HG03342 (cell line): ENCODE measurements around the gene RPP21.

Experiments used
- ATAC-seq: cut with Tn5 transposase; IDR thresholded peaks from one replicate; pipeline ENCODE4 v1.9.1; 2021; ENCODE audit warnings: mild to moderate bottlenecking, moderate library complexity; ENCODE audit not compliant: unreplicated experiment

RPP21 gene

DNA sequence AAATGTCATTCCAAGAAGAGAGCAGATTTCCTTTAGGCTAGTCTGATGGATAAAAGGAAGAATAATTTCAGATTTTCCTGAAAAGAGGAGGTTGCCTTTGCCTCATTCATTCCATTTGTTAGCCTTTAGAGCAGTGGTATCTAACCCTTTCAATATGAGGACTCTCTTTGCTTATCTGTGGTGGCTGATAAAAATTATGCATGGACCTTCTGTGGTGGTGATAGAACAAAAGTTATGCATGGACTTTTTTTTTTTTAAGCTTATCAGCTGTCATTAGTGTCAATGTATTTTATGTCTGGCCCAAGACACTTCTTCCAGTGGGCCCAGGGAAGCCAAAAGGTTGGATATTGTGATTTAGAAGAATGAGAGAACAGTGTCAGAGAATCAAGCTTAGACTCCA lies 16.6 kb upstream of the RPP21 start:
- no peak for ATAC-seq

DNA sequence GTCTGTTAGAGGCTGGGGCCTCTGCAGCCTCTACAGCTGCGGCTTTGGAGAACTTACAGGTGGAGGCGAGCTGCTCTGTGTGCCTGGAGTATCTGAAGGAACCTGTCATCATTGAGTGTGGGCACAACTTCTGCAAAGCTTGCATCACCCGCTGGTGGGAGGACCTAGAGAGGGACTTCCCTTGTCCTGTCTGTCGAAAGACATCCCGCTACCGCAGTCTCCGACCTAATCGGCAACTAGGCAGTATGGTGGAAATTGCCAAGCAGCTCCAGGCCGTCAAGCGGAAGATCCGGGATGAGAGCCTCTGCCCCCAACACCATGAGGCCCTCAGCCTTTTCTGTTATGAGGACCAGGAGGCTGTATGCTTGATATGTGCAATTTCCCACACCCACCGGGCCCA lies 15.6 kb upstream of the RPP21 start:
- no peak for ATAC-seq

DNA sequence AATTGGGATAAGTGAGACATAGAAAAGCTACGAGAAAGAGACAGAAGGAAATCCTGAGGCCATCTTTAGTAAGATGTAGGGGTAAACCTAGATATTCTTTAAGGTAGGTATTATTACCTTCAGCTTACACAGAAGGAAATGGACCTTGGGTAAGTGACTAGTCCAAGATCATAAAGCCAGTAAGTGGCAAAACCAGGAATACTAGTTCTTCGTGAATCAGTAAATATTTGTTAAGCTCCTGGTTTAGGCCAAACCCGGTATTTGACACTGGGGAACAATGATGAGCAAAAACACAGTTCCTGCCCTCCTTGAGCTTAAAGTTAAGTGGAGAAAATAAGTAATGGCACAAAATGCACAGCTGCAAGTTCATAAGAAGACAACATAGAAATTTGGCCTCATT lies 13.0 kb upstream of the RPP21 start:
- no peak for ATAC-seq

DNA sequence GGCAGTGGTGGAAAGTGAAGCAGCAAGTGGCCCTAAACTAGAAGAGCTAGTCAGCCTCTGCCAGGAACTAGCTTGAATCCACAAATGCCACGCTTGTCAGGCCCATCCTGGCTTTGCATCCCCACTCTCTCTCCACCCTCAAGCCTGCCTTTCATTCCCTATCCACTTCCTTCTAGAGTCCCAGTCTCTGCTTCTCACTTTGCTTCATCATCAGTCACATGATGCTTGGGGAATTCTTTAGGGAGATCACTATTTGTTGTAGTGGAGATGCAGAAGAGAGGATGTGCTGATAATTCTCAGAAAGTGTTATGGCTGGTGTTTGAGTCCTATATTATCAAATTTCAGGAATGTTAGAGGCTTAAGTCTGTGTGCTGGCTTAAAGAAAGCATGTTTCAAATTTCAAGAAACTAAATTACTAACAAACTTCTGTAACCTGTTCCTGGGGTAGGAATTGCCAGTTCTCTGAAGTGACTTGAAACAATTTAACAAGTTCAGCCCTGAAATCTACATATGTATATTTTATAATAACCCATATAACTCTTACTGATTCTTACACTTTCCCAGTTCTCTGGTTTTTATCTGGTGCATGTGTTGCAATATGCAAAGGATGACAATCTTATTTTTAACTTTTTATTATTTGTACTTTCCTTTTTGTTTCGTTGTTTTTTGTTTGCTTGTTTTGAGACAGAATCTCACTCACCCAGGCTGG lies 10.7 kb upstream of the RPP21 start:
- no peak for ATAC-seq

DNA sequence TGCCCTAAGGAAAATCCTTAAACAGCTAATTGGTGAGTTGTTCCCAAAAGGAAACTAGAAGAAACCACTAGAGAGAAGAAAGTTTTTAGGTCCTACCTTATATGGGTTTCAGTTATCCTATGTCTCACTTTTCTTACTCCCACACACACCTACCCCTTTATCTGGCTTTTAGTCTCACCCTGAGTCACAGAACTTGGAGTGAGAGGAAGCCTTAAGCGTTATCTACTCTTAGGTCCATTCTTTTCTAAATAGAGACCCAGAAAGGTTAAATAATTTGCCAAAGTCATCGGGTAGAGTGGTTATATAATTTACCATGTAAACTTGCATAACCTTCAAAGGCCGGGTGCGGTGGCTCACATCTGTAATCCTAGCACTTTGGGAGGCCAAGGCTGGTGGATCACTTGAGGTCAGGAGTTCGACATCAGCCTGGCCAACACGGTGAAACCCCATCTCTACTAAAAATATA lies 4.3 kb upstream of the RPP21 start:
- ATAC-seq: no peak

DNA sequence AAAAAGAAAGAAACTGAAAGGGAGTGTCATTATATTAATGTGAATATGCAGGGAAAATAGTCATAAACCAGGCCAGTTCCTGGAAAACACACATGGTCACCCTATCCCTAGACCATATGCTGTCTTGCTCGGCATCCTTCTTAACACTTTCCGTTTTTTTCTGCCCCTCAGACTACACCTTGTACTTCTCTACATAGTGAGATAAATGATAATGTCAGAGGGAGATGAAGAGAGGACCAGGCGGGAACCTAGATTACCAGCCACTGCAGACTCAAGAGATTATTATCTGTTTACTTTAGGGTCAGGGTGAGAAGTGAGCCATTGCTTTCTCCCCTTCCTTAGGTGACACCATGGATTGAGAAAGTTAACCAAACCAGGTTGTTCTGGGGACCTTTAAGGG lies 3.7 kb upstream of the RPP21 start:
- no peak for ATAC-seq

DNA sequence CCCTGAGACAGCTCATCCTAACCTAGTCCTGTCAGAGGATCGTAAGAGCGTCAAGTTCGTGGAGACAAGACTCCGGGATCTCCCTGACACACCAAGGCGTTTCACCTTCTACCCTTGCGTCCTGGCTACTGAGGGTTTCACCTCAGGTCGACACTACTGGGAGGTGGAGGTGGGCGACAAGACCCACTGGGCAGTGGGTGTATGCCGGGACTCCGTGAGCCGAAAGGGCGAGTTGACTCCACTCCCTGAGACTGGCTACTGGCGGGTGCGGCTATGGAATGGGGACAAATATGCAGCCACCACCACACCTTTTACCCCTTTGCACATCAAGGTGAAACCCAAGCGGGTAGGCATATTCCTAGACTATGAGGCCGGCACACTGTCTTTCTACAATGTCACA lies 3.2 kb upstream of the RPP21 start:
- ATAC-seq: no peak

DNA sequence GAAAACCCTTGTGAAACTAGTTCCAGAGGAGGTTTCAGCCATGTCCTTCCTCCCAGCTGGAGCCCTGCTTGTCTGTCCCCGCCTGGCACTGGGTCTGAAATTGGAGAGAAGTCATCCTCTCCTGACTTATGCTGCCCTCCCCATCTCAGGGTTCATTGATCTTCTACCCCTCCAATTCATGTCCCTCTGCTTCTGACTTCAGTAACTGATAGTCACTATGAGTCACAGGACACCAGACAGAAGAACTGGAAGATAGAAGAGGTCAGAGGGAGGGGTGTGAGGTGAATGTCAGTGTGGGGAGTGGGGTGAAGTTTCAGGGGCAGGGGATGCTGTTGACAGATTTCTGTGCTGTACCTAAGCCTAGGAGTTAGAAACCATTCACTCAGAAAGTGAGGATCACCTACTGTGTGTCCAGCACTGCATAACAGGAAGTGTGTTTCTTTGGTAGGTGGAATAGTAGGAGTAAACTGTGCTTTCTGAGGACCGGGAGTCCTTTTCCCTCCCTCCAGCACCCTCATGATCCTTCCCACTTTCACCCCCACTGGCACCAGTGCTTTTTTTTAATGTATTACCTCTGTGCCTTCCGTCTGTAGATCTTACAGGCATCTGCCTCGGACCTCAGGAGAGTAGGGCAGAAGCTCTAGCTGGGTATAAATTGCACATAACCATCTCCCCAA lies 627 bp upstream of the RPP21 start:
- no peak for ATAC-seq

DNA sequence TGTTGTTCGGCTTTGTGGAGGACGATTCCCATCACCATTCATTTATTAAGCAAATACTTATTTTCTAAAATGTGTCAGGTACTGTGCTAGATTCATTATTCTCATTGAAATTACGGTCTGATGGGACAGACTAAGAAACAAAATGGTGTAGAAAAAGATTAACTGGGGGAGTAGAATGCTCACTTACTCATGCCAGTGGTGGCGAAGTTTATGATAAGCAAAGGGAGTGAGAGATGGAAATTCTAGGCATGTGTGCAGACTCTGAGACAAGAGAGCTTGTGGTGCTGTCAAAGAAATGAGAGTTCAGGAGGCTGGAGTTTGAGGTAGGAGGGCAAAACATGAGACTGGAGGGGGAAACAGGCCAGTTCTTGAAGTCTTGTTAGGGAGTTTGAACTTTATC lies 896 bp downstream of the RPP21 start:
- ATAC-seq: no peak

DNA sequence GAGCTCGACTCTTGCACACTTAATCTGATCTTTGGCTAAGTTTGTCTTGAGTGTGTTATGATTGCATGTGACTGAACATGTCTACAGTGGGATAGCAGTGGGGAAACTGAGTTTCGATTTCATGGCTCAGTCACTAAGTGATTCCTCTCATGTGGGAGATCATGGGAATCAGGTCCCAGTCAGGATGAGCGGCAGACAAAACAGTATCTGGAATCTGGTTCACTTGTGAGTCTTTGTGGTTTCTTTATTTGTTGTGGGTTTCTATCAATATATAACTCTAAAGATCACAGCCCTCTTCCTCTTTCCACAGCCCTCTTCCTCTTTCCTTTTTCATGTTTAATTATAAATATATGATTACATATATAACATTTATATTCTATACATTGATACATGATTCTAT lies 4.0 kb downstream of the RPP21 start:
- ATAC-seq: no peak

DNA sequence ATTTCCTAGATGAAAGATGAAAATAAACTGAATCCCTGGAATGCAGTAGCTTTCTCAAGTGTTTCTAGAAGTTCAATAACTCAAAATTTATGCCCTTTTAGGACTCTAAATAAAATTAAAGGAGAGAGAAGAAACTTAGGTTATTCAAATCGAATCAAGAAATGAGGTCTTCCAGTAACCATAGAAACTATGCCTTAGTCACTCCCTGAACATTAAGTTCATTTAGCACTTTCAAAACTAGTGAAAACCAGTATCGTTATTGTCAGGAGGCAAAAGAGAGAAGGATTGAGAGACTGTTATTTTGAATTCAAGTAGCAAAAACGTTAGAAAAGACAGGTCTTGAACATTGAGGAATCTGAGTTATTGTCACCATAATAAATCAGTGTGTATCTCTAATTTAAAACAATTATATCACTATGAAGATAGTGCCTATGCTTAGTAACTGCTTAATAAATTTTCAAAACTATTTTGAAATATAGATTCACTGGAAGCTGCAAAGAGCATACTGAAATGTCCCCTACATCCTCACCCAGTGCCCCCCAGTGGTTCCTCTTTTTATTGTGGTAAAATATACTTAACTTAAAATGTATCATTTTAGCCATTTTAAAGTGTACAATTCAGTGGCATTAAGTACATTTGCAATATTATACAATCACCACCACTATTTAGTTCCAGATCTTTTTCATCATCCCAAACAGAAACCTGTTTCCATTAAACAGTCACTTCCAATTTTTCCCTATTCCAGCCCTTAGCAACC lies 4.6 kb downstream of the RPP21 start:
- ATAC-seq: no peak

DNA sequence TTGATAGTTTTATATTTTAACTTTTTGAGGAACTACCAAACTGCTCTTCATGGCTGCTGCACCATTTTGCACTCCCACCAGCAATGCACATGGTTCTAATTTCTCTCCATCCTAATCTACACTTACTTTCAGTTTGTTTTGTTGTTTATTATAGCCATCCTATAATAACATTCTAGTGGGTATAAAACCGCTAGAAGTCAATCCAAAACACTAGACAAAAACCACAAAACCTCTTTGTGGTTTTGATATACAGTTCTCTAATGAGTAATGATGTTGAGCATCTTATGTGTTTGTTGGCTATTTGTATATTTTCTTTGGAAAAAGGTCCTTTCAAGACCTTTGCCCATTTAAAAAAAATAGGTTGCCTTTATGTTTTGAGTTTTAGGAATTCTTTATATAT lies 5.6 kb downstream of the RPP21 start:
- no peak for ATAC-seq

DNA sequence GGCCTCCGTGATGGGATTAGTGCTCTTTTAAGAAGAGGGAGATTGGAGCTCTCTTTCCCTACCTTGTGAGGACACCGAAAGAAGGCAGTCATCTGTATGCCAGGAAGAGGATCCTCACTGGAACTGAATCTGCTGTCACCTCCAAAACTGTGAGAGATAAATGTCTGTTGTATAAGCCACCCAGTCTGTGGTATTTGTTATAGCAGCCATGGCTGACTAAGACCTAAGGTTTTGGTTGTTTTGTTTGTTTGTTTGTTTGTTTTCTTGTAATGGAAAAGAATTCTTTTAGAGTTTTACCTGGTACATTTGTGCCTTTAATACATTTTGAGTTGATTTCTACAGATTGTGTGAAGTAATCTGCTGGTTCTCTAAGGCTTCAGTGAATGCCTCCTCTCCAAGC lies 7.6 kb downstream of the RPP21 start:
- ATAC-seq: no peak

DNA sequence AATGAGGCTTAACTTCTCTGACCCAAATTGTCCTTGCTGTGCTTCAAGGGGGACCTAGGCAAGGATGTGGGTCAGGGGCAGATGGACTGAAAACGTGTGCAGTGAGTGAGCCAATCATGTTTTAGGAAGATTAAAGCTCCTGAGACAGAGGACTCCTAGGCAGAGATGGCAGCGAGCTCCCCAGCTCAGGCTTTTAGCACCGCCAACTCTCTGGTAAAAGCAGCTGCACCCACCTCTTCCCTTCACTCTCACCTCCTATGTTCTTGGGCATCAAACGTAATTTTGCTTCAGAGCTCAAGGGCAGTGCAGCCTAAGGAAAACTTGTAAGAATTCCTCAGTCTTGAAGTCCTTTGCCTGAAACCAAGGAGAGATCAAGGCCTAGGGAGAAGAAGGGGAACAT lies 10.3 kb downstream of the RPP21 start:
- ATAC-seq: no peak

DNA sequence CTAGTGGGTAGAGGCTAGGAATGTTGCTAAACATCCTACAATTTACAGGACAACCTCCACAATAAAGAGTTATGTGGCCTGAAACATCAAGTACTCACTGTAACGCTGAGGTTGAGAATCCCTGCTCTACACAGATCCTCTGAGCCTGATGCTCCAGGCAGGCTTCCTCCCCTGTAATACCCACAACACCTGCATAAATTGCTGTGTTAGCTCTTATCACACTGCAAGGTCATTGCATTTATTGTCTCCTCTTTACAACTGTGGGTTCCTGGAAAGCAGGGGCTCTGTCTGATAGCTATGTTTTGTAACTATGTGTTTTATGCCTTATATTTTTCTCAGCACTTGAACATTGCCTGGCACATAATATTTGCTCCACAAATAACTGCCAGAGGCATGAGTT lies 11.6 kb downstream of the RPP21 start:
- ATAC-seq: no peak

DNA sequence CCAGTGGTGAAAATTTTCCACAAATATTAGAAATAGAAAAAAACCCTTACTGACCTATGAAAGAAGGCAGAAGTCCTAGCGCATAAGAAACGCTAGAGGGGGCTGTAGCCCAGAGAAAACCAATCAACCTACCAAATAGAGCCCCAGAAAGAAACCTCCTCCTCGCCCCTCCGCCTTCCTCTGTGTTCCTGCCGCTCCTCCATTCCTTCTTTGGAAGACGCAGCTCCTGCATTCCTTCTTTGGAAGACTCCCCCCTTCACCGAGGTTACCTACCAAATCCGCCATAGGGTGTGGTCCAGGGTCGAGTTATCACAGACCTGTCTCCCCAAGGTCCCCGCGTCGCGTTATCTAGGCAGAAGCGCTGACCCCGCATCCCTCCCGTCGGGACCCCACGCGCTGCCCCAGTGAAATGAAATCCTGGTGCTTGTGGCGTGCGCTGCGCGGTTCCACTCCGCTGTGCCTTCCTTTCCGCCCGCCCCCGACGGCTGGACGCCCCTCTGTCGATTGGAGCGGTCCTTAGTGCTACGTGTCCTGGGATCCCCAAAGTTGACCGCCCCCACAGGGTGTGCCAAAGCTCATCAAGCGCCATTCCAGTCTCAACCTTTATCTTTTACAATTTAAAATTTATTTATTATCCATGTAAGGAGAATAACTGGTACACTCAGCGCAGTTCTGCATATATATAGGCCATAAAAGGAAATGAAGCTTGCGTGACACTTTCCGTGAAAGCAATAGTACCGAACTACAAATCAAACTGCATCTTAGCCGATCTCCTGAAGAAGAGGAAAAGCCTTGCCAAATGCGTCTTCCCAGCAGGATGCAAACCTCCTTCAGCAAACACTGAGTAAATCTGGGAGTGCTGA lies 13.0 kb downstream of the RPP21 start:
- ATAC-seq: no peak

DNA sequence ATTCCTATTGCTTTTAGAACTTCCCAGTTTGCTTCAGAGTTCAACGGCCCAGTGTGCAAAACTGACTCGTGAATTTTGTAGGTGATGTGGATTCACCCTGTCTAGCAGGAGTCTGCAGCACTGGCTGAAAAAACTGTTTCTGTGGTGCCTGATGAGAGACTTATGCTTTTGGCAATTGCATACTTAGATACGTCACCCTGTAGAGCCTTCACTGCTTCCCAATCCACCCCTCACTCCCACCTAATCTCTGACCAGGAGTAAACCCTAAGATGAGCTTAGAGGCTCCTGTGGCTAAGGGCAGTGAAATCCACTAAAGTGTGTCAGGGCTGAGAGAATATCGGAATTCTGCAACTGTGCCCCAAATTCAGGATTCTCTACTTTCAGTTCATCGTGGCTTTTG lies 14.3 kb downstream of the RPP21 start:
- ATAC-seq: no peak

DNA sequence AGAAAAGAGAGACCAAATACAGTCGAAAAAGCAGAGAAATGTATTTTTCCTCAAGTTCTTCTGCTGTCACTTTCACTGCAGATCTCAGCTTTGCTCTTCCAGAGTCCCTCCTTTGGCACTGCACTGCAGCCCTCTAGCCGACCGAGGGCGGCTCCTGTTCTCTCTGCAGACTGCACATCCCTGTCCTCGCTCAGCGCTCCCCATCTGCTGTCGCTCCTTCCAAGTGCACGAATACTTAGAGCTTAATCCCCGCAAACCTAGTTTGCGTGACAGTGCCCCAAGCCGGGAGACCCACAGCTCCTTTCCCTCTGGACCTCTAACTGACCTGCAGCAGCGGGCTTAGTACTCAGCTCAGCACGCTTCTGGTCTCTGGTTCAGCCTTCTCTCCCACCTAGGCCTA lies 15.2 kb downstream of the RPP21 start:
- no peak for ATAC-seq

DNA sequence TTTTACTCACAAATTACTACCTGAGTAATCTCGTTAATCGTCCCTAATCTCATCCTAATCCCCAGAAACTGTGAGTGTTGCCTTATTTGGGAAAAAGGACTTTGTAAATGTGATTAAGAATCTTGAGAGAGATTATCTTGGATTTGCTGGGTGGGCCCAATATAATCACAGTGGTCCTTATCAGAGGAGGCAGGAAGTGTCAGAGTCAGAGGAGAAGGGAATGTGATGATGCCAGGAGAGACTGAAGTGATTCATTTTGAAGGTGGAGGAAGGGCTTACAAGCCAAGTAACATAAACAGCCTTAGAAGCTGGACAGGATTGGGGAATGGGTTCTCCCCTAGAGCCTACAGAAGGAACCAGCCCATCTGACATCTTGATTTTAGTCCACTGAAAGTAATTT lies 16.7 kb downstream of the RPP21 start:
- no peak for ATAC-seq

DNA sequence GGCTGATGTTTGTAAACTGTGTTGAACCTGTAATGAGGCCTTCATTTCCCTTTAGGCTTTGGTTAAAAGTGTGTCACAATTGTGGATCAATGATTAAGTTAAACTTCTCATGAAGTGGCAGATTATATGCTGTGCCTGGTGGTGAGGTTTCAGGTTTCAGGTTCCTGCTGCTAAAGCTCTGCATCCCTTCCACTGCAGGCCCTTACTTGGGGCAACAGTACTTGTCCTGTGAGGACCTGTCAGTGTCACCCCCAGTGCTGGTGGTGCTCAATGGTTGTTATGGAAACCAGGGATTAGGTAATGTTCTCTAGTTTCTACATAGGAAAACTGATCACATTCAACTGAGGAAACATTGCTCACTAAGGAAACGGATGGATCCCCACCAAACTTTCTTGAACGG lies 18.5 kb downstream of the RPP21 start:
- no peak for ATAC-seq

DNA sequence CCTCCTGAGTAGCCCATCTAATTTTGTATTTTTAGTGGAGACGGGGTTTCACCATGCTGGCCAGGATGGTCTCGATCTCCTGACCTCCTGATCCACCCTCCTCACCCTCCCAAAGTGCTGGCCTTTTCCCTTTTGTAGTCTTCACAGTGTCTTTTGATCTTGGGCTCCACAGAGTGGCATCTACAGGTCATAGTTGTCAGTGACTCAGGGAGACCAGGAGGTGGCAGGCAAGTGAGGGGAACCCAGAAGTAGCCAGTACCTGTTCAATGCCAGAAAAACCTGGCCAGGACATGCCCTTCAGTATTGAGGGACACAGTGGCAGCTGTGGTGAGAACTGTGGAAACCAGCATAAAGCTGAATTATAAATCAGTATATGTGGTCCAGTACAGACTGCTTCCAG lies 19.6 kb downstream of the RPP21 start:
- no peak for ATAC-seq
